ENCODE results near the gene LRRC17. TPM values are rescaled to one million over a fixed set of nuclear protein-coding genes. Genes with fewer than 3 reads are reported as not detected.

The LRRC17 gene
- polyA plus RNA-seq, 3 donors = 0.04 TPM; not detected in 2

- H3K79me2 ChIP-seq (ENCODE audit: insufficient read depth, low read length) = no peaks in the 10 kb centered on the region
- H2AFZ ChIP-seq (ENCODE audit: insufficient read depth, low read depth, low read length, poor library complexity, severe bottlenecking) = no peak overlapping the region
- intact Hi-C loops (cut with micrococcal nuclease) = no loop called here
- H3K36me3 ChIP-seq (replicated peaks in 1 of 2; ENCODE audit: control insufficient read depth in 1 of 2, insufficient read depth in 2 of 2, low read length in 2 of 2) = no peaks in the 10 kb centered on the region
- no peaks in the 10 kb centered on the region for H4K20me1 ChIP-seq (ENCODE audit: insufficient read depth, low read length)
- Mint-ChIP-seq H3K4me3 (no peak overlapping the region), H3K4me1 (peaks cover 23% of the 10 kb centered on the region), H3K27me3 (ENCODE audit: low read depth in 3 of 3) (no peaks in the 10 kb centered on the region), H3K9me3 (no peaks in the 10 kb centered on the region), H3K36me3 (no peaks in the 10 kb centered on the region), H3K27ac (no peak overlapping the region)
- H3K27me3 ChIP-seq (ENCODE audit: control insufficient read depth in 2 of 2, insufficient read depth in 2 of 2, low read length in 2 of 2) = no peaks in the 10 kb centered on the region
- no peak overlapping the region for H3K4me2 ChIP-seq (replicated peaks; ENCODE audit: extremely low read depth, low read length, poor library complexity, severe bottlenecking)
- no peak for TF ChIP-seq CTCF (IDR thresholded peaks at IDR 0.05)
- no peak overlapping the region for H3K27ac ChIP-seq (ENCODE audit: low read depth in 1 of 2, low read length in 2 of 2)
- 98% methylated on average over 6 of the region's 8 CpGs for WGBS (ENCODE audit: insufficient coverage)
- peaks cover 21 to 22% of the 10 kb centered on the region in 2 donors for H3K4me1 ChIP-seq (ENCODE audit: control insufficient read depth in 1 of 2, insufficient read depth in 2 of 2, low read length in 2 of 2)
- H3K4me3 ChIP-seq (replicated peaks in 1 of 3; ENCODE audit: low read depth in 2 of 3, low read length in 3 of 3) = no peak overlapping the region
- H3K9ac ChIP-seq (ENCODE audit: insufficient read depth, low read length, poor library complexity, severe bottlenecking) = no peak overlapping the region
- no peaks in the 10 kb centered on the region for H3K9me3 ChIP-seq (replicated peaks in 1 of 2; ENCODE audit: control insufficient read depth in 1 of 2, insufficient read depth in 1 of 2, low read length in 2 of 2)
- no peak for DNase-seq
Observed at GRCh38 chr7:102934239-102934638, 21.4 kb downstream of the LRRC17 start.

- Histone ChIP-seq H3K27ac (ENCODE audit: low read depth in 1 of 2, low read length in 2 of 2) (no peak overlapping the region), H3K9ac (ENCODE audit: insufficient read depth, low read length, poor library complexity, severe bottlenecking) (no peak overlapping the region), H3K4me2 (replicated peaks; ENCODE audit: extremely low read depth, low read length, poor library complexity, severe bottlenecking) (no peak overlapping the region), H4K20me1 (ENCODE audit: insufficient read depth, low read length) (no peaks in the 10 kb centered on the region), H2AFZ (ENCODE audit: insufficient read depth, low read depth, low read length, poor library complexity, severe bottlenecking) (no peak overlapping the region), H3K9me3 (replicated peaks in 1 of 2; ENCODE audit: control insufficient read depth in 1 of 2, insufficient read depth in 1 of 2, low read length in 2 of 2) (no peaks in the 10 kb centered on the region), H3K4me3 (replicated peaks in 1 of 3; ENCODE audit: low read depth in 2 of 3, low read length in 3 of 3) (no peak overlapping the region), H3K4me1 (ENCODE audit: control insufficient read depth in 1 of 2, insufficient read depth in 2 of 2, low read length in 2 of 2) (peaks cover 21 to 22% of the 10 kb centered on the region in 2 donors), H3K36me3 (replicated peaks in 1 of 2; ENCODE audit: control insufficient read depth in 1 of 2, insufficient read depth in 2 of 2, low read length in 2 of 2) (no peaks in the 10 kb centered on the region), H3K27me3 (ENCODE audit: control insufficient read depth in 2 of 2, insufficient read depth in 2 of 2, low read length in 2 of 2) (no peaks in the 10 kb centered on the region), H3K79me2 (ENCODE audit: insufficient read depth, low read length) (no peaks in the 10 kb centered on the region)
- no peaks in the 10 kb centered on the region for H3K9me3 Mint-ChIP-seq
- TF ChIP-seq CTCF (IDR thresholded peaks at IDR 0.05) = no peak
- H3K36me3 Mint-ChIP-seq = no peaks in the 10 kb centered on the region
- H3K4me1 Mint-ChIP-seq = peaks cover 23% of the 10 kb centered on the region
- intact Hi-C loops (cut with micrococcal nuclease) = no loop called here
- no peak for DNase-seq
- no peak overlapping the region for H3K4me3 Mint-ChIP-seq
- no peaks in the 10 kb centered on the region for H3K27me3 Mint-ChIP-seq (ENCODE audit: low read depth in 3 of 3)
- WGBS (ENCODE audit: insufficient coverage) = no CpG with 5 or more reads among the region's 3 CpGs
- H3K27ac Mint-ChIP-seq = no peak overlapping the region
Observed at GRCh38 chr7:102934701-102935100, 21.9 kb downstream of the LRRC17 start.

Data from CD14-positive monocyte (primary cell).